ENCODE data around the gene GPATCH8. TPM values are rescaled to one million over a fixed set of nuclear protein-coding genes. Genes with fewer than 3 reads are reported as not detected.

Gene GPATCH8
- total and polyA plus RNA-seq, 9 of the 15 experiments (the other 6 are each of a cell fraction or from before 2014, with no cell fraction given): 10.6 to 29.6 (median 13.2) TPM

- TF ChIP-seq, protein P1, sequence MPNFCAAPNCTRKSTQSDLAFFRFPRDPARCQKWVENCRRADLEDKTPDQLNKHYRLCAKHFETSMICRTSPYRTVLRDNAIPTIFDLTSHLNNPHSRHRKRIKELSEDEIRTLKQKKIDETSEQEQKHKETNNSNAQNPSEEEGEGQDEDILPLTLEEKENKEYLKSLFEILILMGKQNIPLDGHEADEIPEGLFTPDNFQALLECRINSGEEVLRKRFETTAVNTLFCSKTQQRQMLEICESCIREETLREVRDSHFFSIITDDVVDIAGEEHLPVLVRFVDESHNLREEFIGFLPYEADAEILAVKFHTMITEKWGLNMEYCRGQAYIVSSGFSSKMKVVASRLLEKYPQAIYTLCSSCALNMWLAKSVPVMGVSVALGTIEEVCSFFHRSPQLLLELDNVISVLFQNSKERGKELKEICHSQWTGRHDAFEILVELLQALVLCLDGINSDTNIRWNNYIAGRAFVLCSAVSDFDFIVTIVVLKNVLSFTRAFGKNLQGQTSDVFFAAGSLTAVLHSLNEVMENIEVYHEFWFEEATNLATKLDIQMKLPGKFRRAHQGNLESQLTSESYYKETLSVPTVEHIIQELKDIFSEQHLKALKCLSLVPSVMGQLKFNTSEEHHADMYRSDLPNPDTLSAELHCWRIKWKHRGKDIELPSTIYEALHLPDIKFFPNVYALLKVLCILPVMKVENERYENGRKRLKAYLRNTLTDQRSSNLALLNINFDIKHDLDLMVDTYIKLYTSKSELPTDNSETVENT (CRISPR knock-in tag; IDR thresholded peaks at IDR 0.05): peak; percentile 78; the same call in 1 of the 2 replicates
- TF ChIP-seq UBTF (IDR thresholded peaks at IDR 0.05; ENCODE audit: borderline replicate concordance in 1 of 2, low read depth in 2 of 2, low read length in 2 of 2): peak; percentile 90 to 97
- TF ChIP-seq, protein P2, sequence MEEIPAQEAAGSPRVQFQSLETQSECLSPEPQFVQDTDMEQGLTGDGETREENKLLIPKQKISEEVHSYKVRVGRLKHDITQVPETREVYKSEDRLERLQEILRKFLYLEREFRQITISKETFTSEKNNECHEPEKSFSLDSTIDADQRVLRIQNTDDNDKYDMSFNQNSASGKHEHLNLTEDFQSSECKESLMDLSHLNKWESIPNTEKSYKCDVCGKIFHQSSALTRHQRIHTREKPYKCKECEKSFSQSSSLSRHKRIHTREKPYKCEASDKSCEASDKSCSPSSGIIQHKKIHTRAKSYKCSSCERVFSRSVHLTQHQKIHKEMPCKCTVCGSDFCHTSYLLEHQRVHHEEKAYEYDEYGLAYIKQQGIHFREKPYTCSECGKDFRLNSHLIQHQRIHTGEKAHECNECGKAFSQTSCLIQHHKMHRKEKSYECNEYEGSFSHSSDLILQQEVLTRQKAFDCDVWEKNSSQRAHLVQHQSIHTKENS (CRISPR knock-in tag; IDR thresholded peaks at IDR 0.05): no peak
- TF ChIP-seq, protein P3, sequence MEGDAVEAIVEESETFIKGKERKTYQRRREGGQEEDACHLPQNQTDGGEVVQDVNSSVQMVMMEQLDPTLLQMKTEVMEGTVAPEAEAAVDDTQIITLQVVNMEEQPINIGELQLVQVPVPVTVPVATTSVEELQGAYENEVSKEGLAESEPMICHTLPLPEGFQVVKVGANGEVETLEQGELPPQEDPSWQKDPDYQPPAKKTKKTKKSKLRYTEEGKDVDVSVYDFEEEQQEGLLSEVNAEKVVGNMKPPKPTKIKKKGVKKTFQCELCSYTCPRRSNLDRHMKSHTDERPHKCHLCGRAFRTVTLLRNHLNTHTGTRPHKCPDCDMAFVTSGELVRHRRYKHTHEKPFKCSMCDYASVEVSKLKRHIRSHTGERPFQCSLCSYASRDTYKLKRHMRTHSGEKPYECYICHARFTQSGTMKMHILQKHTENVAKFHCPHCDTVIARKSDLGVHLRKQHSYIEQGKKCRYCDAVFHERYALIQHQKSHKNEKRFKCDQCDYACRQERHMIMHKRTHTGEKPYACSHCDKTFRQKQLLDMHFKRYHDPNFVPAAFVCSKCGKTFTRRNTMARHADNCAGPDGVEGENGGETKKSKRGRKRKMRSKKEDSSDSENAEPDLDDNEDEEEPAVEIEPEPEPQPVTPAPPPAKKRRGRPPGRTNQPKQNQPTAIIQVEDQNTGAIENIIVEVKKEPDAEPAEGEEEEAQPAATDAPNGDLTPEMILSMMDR (IDR thresholded peaks at IDR 0.05 in 2 of 3, conservative IDR thresholded peaks at IDR 0.05 in 1 of 3; ENCODE audit: insufficient read depth in 2 of 3, low read depth in 1 of 3, low read length in 3 of 3): peak; percentile 8 to 89 (median 63); a peak in 4 of 6 replicates
- no peak for TF ChIP-seq CBX8 (IDR thresholded peaks at IDR 0.05; ENCODE audit: borderline replicate concordance, extremely low read depth, low read depth, low read length, poor library complexity, severe bottlenecking)
- no peak for TF ChIP-seq MECOM (CRISPR knock-in tag; IDR thresholded peaks at IDR 0.05)
- peak in 1 of 2 experiments; percentile 36; a peak in 2 of 4 replicates for TF ChIP-seq RAD21 (CRISPR knock-in tag; conservative IDR thresholded peaks at IDR 0.05 in 1 of 2, IDR thresholded peaks at IDR 0.05 in 1 of 2)
- TF ChIP-seq, protein P4, sequence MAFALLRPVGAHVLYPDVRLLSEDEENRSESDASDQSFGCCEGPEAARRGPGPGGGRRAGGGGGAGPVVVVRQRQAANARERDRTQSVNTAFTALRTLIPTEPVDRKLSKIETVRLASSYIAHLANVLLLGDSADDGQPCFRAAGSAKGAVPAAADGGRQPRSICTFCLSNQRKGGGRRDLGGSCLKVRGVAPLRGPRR (CRISPR knock-in tag; IDR thresholded peaks at IDR 0.05): no peak
- TF ChIP-seq KDM1A (IDR thresholded peaks at IDR 0.05): no peak
- no peak for TF ChIP-seq CEBPG (CRISPR knock-in tag; IDR thresholded peaks at IDR 0.05)
- no peak for TF ChIP-seq CEBPG (tag; conservative IDR thresholded peaks at IDR 0.05 in 1 of 2, IDR thresholded peaks at IDR 0.05 in 1 of 2)
- TF ChIP-seq CTCFL (IDR thresholded peaks at IDR 0.05; ENCODE audit: borderline replicate concordance, insufficient read depth, low read depth, low read length, poor library complexity, severe bottlenecking): peak; percentile 90
- TF ChIP-seq CTBP1 (IDR thresholded peaks at IDR 0.05; ENCODE audit: borderline replicate concordance): peak; percentile 65; the same call in 1 of the 2 replicates
- TF ChIP-seq ETV6 (IDR thresholded peaks at IDR 0.05; ENCODE audit: borderline replicate concordance in 1 of 2, low read depth in 2 of 2, low read length in 1 of 2): no peak
- TF ChIP-seq ETV6 (CRISPR knock-in tag; IDR thresholded peaks at IDR 0.05; ENCODE audit: borderline replicate concordance): no peak
Measured at GRCh38 chr17:44363613-44364159, 139.5 kb downstream of the GPATCH8 start, which contains the start of gene FAM171A2 (continued).

Data from K562 (cell line).